HEK293 (cell line): ENCODE measurements around the gene FAM229A.
A peak's percentile ranks its signal among the peaks of the same experiment; 100 is the strongest.

Experiments used
- CTCF ChIA-PET: fragments of 350-600 bp; formaldehyde crosslinking; extraction: SDS; loops from one replicate; lab custom pipeline; 2021; ENCODE audit warnings: antibody characterized with exemption; lab: Yijun Ruan, JAX
- POLR2A ChIA-PET: fragments of 300-600 bp; formaldehyde crosslinking; extraction: SDS; loops from one replicate; lab custom pipeline; 2020; ENCODE audit warnings: antibody characterized with exemption, inconsistent platforms; lab: Yijun Ruan, JAX
- H3K27ac ChIP-seq: fragments of 200-500 bp; sonication (Bioruptor generic); 2 replicates; pipeline ENCODE4 v1.5.1; 2014; ENCODE audit warnings: low read depth, low read length, control low read depth, inconsistent platforms; ENCODE audit errors: extremely low read depth
- H3K36me3 ChIP-seq, 2 experiments: fragments of 200-500 bp in 1 of 2; sonication (Bioruptor generic) in 1 of 2; 1 replicate in 1 of 2; 2 replicates in 1 of 2; pipeline ENCODE4 v1.5.1; 2014 to 2017; ENCODE audit warnings: inconsistent platforms in 2 of 2, low read length in 2 of 2; ENCODE audit not compliant: control insufficient read depth in 2 of 2, insufficient read depth in 1 of 2
- H3K4me1 ChIP-seq: fragments of 200-500 bp; sonication (Bioruptor generic); 2 replicates; pipeline ENCODE4 v1.5.1; 2014; ENCODE audit warnings: mild to moderate bottlenecking, low read length, inconsistent platforms; ENCODE audit not compliant: control insufficient read depth, insufficient read depth
- H3K4me3 ChIP-seq: 2 replicates; pipeline ENCODE4 v1.5.1; 2011; ENCODE audit warnings: low read depth, mild to moderate bottlenecking, control low read depth, low read length, moderate library complexity
- H3K9me3 ChIP-seq: fragments of 200-500 bp; sonication (Bioruptor generic); 2 replicates; pipeline ENCODE4 v1.5.1; 2014; ENCODE audit warnings: low read depth, low read length, inconsistent platforms; ENCODE audit not compliant: control insufficient read depth, insufficient read depth
- EGR2 ChIP-seq: fragments of 450-650 bp; formaldehyde crosslinking; IDR thresholded peaks from 2 replicates; pipeline ENCODE4 v1.5.1; 2016; ENCODE audit warnings: low read depth, missing biosample characterization, missing genetic modification characterization
- GFI1B ChIP-seq: fragments of 450-650 bp; formaldehyde crosslinking; IDR thresholded peaks from 2 replicates; pipeline ENCODE4 v1.5.1; 2016; ENCODE audit warnings: missing biosample characterization, missing genetic modification characterization
- INSM2 ChIP-seq: fragments of 450-650 bp; formaldehyde crosslinking; IDR thresholded peaks from 2 replicates; pipeline ENCODE4 v1.5.1; 2016; ENCODE audit warnings: missing biosample characterization, missing genetic modification characterization
- KLF7 ChIP-seq: fragments of 450-650 bp; formaldehyde crosslinking; IDR thresholded peaks from 2 replicates; pipeline ENCODE4 v1.5.1; 2016; ENCODE audit warnings: missing biosample characterization, missing genetic modification characterization, borderline replicate concordance
- PRDM1 ChIP-seq: fragments of 450-650 bp; formaldehyde crosslinking; IDR thresholded peaks from 2 replicates; pipeline ENCODE4; 2016; ENCODE audit warnings: missing biosample characterization, missing genetic modification characterization
- PRDM10 ChIP-seq: fragments of 450-650 bp; formaldehyde crosslinking; IDR thresholded peaks from 2 replicates; pipeline ENCODE4 v1.5.1; 2016; ENCODE audit warnings: missing biosample characterization, missing genetic modification characterization
- SCRT2 ChIP-seq: fragments of 450-650 bp; formaldehyde crosslinking; IDR thresholded peaks from 2 replicates; pipeline ENCODE4 v1.5.1; 2016; ENCODE audit warnings: missing biosample characterization, missing genetic modification characterization
- YY1 ChIP-seq: fragments of 450-650 bp; formaldehyde crosslinking; IDR thresholded peaks from 2 replicates; pipeline ENCODE4 v1.5.1; 2018; ENCODE audit warnings: missing biosample characterization, missing genetic modification characterization
- ZBTB1 ChIP-seq: fragments of 450-650 bp; formaldehyde crosslinking; IDR thresholded peaks from 2 replicates; pipeline ENCODE4 v1.5.1; 2016; ENCODE audit warnings: missing biosample characterization, missing genetic modification characterization
- ZBTB21 ChIP-seq: fragments of 450-650 bp; formaldehyde crosslinking; IDR thresholded peaks from 2 replicates; pipeline ENCODE4 v1.5.1; 2017; ENCODE audit warnings: missing biosample characterization, missing genetic modification characterization
- ZBTB48 ChIP-seq: fragments of 450-650 bp; formaldehyde crosslinking; IDR thresholded peaks from 2 replicates; pipeline ENCODE4 v1.5.1; 2016; ENCODE audit warnings: missing biosample characterization, missing genetic modification characterization
- ZFHX2 ChIP-seq: fragments of 450-650 bp; formaldehyde crosslinking; conservative IDR thresholded peaks from 2 replicates; pipeline ENCODE4 v1.5.1; 2016; ENCODE audit warnings: missing biosample characterization, missing genetic modification characterization
- ZIC2 ChIP-seq: fragments of 450-650 bp; formaldehyde crosslinking; IDR thresholded peaks from 2 replicates; pipeline ENCODE4 v1.5.1; 2016; ENCODE audit warnings: missing biosample characterization, missing genetic modification characterization
- ZNF114 ChIP-seq: fragments of 450-650 bp; formaldehyde crosslinking; IDR thresholded peaks from 2 replicates; pipeline ENCODE4 v1.5.0; 2017; ENCODE audit warnings: missing biosample characterization, missing genetic modification characterization
- ZNF175 ChIP-seq: fragments of 450-650 bp; formaldehyde crosslinking; IDR thresholded peaks from 2 replicates; pipeline ENCODE4 v1.5.1; 2016; ENCODE audit warnings: missing biosample characterization, missing genetic modification characterization
- ZNF2 ChIP-seq: fragments of 450-650 bp; formaldehyde crosslinking; IDR thresholded peaks from 2 replicates; pipeline ENCODE4 v1.5.1; 2016; ENCODE audit warnings: missing biosample characterization, missing genetic modification characterization
- ZNF223 ChIP-seq: fragments of 450-650 bp; formaldehyde crosslinking; IDR thresholded peaks from 2 replicates; pipeline ENCODE4 v1.5.1; 2016; ENCODE audit warnings: missing biosample characterization, missing genetic modification characterization
- ZNF335 ChIP-seq: fragments of 450-650 bp; formaldehyde crosslinking; conservative IDR thresholded peaks from 2 replicates; pipeline ENCODE4 v1.5.1; 2016; ENCODE audit warnings: missing biosample characterization, missing genetic modification characterization
- ZNF398 ChIP-seq: fragments of 450-650 bp; formaldehyde crosslinking; IDR thresholded peaks from 2 replicates; pipeline ENCODE4 v1.5.1; 2017; ENCODE audit warnings: missing biosample characterization, missing genetic modification characterization
- ZNF404 ChIP-seq: fragments of 450-650 bp; formaldehyde crosslinking; IDR thresholded peaks from 2 replicates; pipeline ENCODE4 v1.5.1; 2017; ENCODE audit warnings: missing biosample characterization, missing genetic modification characterization
- ZNF514 ChIP-seq: fragments of 450-650 bp; formaldehyde crosslinking; IDR thresholded peaks from 2 replicates; pipeline ENCODE4 v1.5.1; 2016; ENCODE audit warnings: missing biosample characterization, missing genetic modification characterization
- ZNF626 ChIP-seq: fragments of 450-650 bp; sonication (Bioruptor Pico); formaldehyde crosslinking; IDR thresholded peaks from 2 replicates; pipeline ENCODE4 v1.5.1; 2018; ENCODE audit warnings: missing biosample characterization, missing genetic modification characterization, inconsistent platforms
- ZNF664 ChIP-seq: fragments of 450-650 bp; formaldehyde crosslinking; IDR thresholded peaks from 2 replicates; pipeline ENCODE4 v1.5.1; 2016; ENCODE audit warnings: missing biosample characterization, missing genetic modification characterization
- ZSCAN4 ChIP-seq: fragments of 450-650 bp; formaldehyde crosslinking; IDR thresholded peaks from 2 replicates; pipeline ENCODE4 v1.5.1; 2017; ENCODE audit warnings: missing biosample characterization, missing genetic modification characterization

The FAM229A gene

GRCh38 chr1:32353886-32354570 is 8.3 kb downstream of the FAM229A start (continued):
- TF ChIP-seq ZNF514 (tag by site-specific recombination) (no peak), SCRT2 (tag by site-specific recombination) (no peak), ZBTB21 (tag by site-specific recombination) (no peak), ZNF175 (tag by site-specific recombination) (no peak)

- H3K27ac ChIP-seq, result no peak overlapping the region
- CTCF ChIA-PET, result interaction anchor here (0.7 to 1.9 kb wide), 3 partner anchors 48 to 243 kb away, joined by 3 to 6 read pairs (median 6); no protein-coding TSS in a partner anchor
- TF ChIP-seq ZNF626 (tag by site-specific recombination) (no peak), ZNF664 (tag by site-specific recombination) (no peak), PRDM1 (0 out of 2 replicates have a peak, but pooled peaks have one; percentile 36), PRDM10 (0 out of 2 replicates have a peak, but pooled peaks have one; percentile 25), ZNF398 (tag by site-specific recombination) (peak; percentile 46), YY1 (tag by site-specific recombination) (no peak), ZIC2 (tag by site-specific recombination) (peak; percentile 72), ZFHX2 (peak; percentile 45; the same call in 1 of the 2 replicates)
These were observed 8.9 kb downstream of the FAM229A start for GRCh38 chr1:32353431-32353830.

GRCh38 chr1:32352831-32353383 is 9.4 kb downstream of the FAM229A start:
- no peaks in the 10 kb centered on the region for H3K9me3 ChIP-seq
- ChIA-PET POLR2A (interaction anchor here (1.2 to 5.7 kb wide), 3 partner anchors 13 to 41 kb away, joined by 3 to 100 read pairs (median 7); partner anchors contain the start of genes BSDC1 and MARCKSL1), CTCF (interaction anchor here (0.6 to 1.9 kb wide), 4 partner anchors 22 to 137 kb away, joined by 3 to 6 read pairs (median 4); no protein-coding TSS in a partner anchor)
- H3K36me3 ChIP-seq, result peaks cover 0 to 41% of the 10 kb centered on the region in 2 experiments; a peak in 2 of 3 replicates
- H3K27ac ChIP-seq, result no peak overlapping the region
- peaks cover 7% of the 10 kb centered on the region; the same call in 1 of the 2 replicates for H3K4me1 ChIP-seq
- no peak overlapping the region for H3K4me3 ChIP-seq
- TF ChIP-seq EGR2 (tag by site-specific recombination) (0 out of 2 replicates have a peak, but pooled peaks have one; percentile 5), ZSCAN4 (tag by site-specific recombination) (peak; percentile 71), ZBTB48 (no peak), INSM2 (tag by site-specific recombination) (no peak), GFI1B (tag by site-specific recombination) (no peak), ZNF2 (no peak), ZNF335 (tag by site-specific recombination) (0 out of 2 replicates have a peak, but pooled peaks have one; percentile 45), ZBTB1 (no peak), KLF7 (tag by site-specific recombination) (no peak), ZNF223 (peak; percentile 75; the same call in 1 of the 2 replicates), ZFHX2 (peak; percentile 44), ZNF114 (tag by site-specific recombination) (no peak), ZNF404 (no peak), ZIC2 (tag by site-specific recombination) (no peak)

More at GRCh38 chr1:32353431-32353830, 8.9 kb downstream of the FAM229A start:
- no peak overlapping the region for H3K4me3 ChIP-seq
- H3K4me1 ChIP-seq, result peaks cover 7% of the 10 kb centered on the region; the same call in 1 of the 2 replicates
- peaks cover 0 to 46% of the 10 kb centered on the region in 2 experiments; a peak in 2 of 3 replicates for H3K36me3 ChIP-seq
- POLR2A ChIA-PET, result interaction anchor here (0.6 to 5.7 kb wide), 4 partner anchors 14 to 140 kb away, joined by 3 to 100 read pairs (median 6); partner anchors contain the start of genes BSDC1 and MARCKSL1
- no peaks in the 10 kb centered on the region for H3K9me3 ChIP-seq
